ENCODE data around the gene STRIT1. TPM values are rescaled to one million over a fixed set of nuclear protein-coding genes. Genes with fewer than 3 reads are reported as not detected.

STRIT1 gene
- total RNA-seq = not detected in 2 replicates

DNA sequence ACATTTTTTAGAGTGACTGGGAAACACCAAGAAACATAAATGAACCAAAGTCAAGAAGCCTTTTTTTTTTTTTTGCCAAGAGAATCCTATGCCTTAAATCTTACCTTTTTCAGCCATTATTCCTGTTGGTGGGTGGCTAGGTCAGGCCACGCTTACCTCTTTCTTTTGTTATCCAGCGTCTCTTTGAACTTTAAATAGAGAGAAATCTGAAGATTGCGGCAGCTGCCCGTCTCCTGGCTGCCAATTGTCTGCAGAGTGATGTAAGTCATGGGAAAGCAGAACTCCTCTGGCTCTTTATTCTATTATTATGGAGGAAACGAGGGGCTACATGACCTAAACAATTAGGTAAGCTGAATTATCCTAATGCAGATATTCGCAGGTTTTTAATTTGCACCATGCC lies at the start of gene STRIT1:
Gene STRIT1, minus strand, starts transcription at position 168 of the 400 bp plus-strand sequence.

Other genes with a start within 250 kb of the STRIT1 start
- 603 and 789 TPM in 2 replicates for gene MME, start 213.4 kb downstream of the STRIT1 start, total RNA-seq

Data from smooth muscle cell of bladder (primary cell).